Hepatocyte (in vitro differentiated cells): ENCODE results near the gene TOP2B.

Experiments used
- CTCF ChIP-seq: fragments of 200-600 bp; sonication (generic); IDR thresholded peaks from 2 replicates; pipeline ENCODE4 v1.5.1; 2016; ENCODE audit warnings: antibody characterized with exemption, mild to moderate bottlenecking; ENCODE audit not compliant: poor library complexity
- EZH2 ChIP-seq: fragments of 200-600 bp; sonication (generic); IDR thresholded peaks from 2 replicates; pipeline ENCODE4 v1.6.1; 2016; ENCODE audit warnings: antibody characterized with exemption, mild to moderate bottlenecking, borderline replicate concordance
- EZH2phosphoT487 ChIP-seq: fragments of 200-600 bp; sonication (generic); IDR thresholded peaks from one replicate; pipeline ENCODE4 v1.6.1; 2018; ENCODE audit warnings: antibody characterized with exemption, mild to moderate bottlenecking, low read depth, moderate library complexity; ENCODE audit not compliant: unreplicated experiment, severe bottlenecking

DNA sequence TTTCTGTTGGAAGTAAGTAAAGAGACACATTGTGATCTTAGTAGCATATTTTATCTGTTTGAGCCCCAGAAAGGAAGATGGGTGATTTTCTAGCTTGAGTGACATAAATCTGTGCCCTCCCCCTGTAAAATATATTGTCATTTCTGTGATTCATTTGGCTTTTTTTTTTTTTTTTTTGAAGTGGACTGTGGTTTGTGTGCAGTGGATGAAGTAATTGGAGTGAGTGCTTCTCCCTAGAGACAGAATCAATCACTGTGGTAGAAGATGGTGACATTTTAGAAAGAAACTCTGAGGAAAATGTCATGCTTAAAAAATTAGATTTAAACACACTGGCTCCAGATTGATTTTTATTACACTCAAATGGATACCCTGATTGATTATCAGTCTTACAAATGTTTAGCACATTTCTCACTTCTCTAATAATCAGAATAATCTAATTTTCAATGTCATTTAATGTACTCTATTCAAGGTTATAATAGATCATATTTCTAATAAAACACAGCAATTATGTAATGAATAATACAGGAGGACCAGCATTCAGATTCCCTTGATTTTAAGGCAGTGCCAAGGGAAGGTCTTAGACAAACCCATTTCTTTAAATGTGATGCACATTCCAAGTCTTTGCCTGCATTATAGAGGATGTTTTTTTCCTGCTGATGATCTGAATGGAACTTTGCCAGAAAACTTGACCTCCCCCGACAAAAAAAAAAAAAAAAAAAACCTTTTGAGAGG, 116.6 kb downstream of the TOP2B start:
- TF ChIP-seq EZH2 (no peak), CTCF (no peak), EZH2phosphoT487 (no peak)
